NK-92 treated with Interleukin-12 subunit alpha and Interleukin-12 subunit beta, amount 100 ng/mL, for 24 hours (cell line): ENCODE measurements around the gene GDF3.
"Not testable (repeated sequence)": the region's sequence is repeated elsewhere in the genome, so short reads cannot be mapped to it uniquely, and the experiment has no call there.

ENCODE experiments used
- DNase-seq: peaks from one replicate; lab custom pipeline; 2025; lab: John Stamatoyannopoulos, UW

Gene GDF3

DNA sequence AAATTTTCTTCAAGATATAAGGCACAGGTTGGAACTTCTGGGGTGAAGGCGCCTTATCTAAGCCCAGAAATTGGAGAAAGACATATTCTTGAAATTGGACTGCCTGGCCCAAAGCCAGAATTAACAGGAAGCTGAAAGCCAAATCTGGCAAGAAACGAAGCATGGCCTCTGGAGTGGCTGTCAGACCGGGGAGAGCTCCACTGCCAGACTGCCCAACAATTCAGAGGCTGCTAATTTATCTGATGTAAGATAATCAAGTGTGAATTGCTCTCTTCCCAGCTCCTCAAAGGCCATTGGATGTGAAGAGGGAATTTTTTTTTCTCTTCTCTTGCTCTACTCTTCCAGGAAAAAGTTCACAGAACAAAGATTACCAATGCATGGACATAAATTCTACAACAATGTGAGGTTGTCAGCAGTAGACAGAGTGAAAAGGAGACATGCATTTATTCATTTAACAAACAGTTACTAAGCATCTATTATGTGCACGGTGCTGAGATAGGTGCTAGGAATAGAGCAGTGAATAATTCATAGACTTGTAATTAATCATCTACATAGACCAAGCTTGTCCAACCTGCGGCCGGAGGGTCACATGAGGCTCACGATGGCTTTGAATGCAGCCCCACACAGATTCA is at the start of gene GDF3:
GDF3 (minus strand) TSS at position 210 of the 632 bp plus-strand sequence; CDS start at position 163, 47 bp downstream.
- DNase-seq = no peak

DNA sequence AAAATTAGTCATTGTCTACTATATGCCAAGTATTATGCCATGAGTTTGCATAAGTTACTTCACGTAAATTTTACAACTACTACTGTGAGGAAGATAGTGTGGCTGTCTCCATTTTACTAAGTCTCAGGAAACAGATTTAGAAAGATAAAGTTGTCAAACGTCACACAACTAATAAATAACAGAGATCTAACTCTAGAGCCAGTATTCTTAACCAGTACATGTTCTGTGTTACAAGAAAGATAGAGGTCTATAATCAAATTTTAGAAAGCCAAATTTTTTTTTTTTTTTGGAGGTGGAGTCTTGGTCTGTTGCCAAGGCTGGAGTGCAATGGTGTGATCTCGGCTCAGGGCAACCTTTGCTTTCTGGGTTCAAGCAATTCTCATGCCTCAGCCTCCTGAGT is 37.4 kb upstream of the GDF3 start:
- no peak for DNase-seq

DNA sequence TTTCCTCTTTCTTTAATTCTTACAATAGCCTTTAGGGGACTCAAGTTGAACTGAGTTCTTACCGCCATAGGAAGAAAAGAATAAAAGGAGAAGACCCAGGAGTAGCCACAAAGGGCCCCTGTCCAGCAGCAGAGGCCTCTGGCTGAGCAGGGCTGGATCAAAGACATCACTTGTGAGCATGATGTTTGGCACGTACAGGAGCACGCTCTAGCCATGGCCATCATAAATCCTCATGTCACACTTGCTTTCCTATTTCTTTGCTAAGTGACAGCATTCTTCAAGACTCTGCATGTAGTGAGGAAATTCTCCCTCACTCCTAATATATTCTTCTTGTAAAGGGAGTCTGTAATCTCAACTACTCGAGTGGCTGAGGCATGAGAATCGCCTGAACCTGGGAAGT is 35.9 kb upstream of the GDF3 start:
- DNase-seq = no peak

DNA sequence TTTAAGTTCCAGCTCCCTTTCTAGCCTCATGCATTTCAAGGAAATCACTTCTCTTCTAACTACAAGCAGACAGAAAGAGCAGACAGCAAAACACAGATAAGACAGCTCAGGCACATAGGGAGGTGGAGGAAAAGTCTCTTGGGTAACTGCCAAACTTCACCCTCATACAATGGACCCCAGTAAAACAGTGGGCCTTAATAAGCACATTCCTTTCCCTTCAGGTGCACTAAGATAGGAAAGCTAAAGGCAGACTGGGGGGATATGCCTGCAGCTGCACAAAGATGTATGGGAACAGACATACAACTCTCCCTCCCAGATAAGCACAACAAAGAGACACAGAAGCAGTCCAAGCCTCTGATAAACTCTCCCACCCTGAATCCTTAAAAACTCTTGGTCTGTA is 35.4 kb upstream of the GDF3 start:
- DNase-seq = not testable (repeated sequence)

DNA sequence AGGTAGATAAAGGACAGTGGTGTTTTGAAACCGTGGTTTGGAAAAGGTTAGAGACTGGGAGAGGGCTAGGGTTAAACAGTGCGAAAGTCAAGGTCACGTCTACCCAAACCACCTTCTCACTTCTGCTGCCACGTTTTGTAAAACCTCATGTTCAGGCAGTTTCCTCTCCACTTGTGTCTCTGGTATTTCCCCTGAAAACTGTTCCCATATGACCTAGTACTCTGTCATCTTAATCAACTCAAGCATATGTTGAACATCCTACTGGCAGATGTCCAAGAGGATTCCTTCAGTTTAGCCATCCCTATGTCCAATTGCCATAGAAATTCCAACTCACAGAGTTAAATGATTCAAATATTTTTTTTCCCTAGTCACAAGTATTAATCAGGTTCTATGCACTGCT is 34.2 kb upstream of the GDF3 start:
- DNase-seq = no peak

DNA sequence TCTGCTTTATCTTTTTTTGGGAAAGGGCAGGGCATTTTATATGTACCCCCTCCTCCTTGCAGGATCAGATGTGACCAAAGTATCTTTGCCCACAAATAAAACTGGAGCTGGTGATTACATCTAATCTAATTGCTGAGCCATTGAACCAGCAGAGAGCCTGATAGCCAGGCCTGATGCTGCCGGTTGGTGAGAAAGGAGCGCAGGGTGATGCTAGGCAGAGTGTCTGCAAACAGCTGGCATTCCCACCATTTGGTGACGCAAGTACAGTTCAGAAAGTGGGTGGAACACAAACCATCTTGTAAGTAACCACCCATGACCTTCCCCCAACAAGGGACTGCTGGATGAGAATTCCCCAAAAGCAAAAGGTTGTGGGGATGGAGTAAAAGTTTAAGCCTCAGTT is 28.4 kb upstream of the GDF3 start:
- DNase-seq = no peak

DNA sequence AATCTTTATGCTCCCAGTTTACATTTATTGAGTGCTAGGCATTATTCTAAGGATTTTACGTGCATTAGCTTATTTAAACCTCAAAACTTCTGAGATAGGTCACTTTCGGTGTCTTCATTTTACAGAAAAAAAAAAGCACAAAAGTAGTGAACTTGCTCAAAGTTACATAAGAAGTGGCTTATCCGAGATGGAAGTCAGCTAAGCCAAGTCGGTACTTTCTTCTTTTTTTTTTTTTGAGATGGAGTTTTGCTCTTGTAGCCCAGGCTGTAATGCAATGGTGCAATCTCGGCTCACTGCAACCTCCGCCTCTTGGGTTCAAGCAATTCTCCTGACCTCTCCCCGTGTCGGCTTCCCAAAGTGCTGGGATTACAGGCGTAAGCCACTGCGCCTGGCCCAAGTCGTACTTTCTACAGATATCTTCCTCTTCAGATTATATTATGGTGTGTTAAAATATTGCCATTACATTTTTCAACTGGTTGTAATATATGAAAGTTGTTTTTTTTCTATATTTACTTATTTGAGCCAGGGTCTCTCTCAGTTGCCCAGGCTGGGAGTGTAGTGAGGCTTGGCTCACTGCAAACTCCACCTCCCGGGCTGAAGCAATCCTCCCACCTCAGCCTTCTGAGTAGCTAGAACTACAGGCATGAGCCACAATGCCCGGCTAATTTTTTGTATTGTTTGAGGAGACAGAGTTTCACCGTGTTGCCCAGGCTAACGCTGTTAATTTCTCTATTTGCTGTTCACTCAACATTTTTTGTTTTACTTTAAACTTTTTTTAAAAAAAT is 24.6 kb upstream of the GDF3 start:
- no peak for DNase-seq

DNA sequence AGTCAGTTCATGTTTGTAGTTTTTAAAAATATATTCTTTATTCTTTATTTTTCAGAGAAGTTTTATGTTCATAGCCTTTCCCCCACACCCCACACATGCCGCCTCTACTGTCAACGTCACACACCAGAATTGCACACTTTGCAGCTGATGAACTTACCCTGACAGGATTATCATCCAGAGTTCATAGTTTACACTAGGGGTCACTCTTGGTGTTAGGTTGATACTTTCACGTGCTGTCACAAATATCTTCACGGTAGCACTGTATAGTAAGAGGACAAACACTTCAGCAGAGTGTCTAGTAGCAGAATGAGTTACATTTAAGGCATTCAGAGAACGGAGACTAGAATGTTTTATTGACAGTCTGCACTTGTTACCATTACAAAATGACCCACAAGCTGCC is 20.8 kb upstream of the GDF3 start:
- DNase-seq = no peak

DNA sequence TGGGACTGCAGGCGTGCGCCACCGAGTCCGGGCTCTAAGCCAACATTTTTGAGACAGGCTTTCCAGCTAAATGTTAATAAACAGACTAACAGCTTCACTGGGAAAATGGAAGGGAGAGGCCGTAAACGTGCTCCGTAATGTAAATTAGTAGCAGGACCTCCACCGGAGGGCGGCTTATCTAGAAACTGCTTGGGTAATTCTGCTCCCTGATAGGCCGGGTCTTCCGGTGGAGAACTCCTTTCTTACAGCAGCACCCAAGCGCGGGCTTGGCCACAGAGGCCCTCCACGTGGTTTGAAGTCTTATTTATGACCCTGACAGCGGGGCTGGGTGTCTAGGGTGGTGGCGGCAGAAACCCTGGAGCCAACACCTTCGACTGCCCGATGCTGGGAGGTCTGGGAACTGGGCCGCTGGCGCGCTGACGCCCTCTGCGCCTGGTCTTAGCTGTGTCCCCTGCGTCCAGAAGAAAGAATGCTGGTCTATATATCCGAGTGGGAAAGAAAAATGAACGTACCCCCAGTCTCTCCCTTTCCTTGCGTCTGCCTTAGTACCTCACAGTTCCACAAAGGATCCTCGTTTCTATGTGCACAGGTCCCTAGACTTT is 17.4 kb upstream of the GDF3 start:
- DNase-seq = no peak

DNA sequence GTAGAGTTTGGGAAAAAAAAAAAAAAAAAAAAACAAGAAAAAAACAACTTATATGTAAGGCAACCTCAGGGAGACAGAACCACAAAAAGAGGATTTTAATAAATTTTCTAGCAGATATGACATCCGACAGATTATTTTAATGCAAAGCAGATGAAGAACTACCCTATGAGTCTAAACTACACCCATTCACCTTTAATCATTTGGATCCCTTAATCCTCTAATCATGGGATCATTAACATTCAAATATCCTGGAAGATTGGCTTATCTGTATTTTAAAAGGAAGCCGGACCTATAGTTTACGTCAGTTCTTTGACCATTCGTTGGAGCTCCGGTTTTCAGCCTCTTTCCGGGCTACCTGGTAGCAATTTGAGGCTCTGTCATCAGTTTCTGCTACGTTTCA is 15.6 kb upstream of the GDF3 start, which contains the start of gene DPPA3:
DPPA3 (plus strand) TSS at position 301 of the 400 bp plus-strand sequence. CDS start 138 bp downstream, outside the sequence.
- no peak for DNase-seq

DNA sequence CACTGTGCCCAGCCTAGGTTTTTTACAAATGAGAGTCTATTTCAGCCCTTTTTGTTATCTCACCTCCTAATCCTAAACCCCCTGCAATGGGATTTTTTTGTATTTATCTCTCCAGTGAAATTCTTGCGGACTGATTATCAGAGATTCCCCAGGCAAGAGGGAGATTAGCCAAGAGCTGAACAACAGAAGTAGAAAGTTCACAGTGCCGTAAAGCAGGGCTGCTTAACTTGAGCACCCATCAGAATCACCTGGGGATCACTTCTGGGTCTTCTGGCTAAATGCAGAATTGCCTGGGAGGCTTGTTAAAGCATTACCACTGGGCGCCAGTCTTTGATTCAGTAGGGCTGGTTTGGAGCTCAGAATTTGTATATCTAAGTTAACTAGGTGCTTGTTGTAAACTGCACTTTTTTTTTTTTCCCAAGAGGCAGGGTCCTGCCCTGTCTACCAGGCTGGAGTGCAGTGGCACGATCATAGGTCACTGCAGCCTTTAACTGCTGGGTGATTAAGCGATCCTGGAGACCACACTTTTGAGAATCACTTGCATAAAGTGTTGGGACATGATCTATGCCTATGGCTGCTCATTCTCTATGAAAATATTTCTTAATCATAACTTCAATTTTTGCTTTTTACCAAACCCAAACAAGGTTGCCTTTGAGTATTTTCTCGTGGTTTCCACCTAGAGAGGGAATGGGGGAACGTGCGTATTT is 14.5 kb upstream of the GDF3 start:
- no peak for DNase-seq

DNA sequence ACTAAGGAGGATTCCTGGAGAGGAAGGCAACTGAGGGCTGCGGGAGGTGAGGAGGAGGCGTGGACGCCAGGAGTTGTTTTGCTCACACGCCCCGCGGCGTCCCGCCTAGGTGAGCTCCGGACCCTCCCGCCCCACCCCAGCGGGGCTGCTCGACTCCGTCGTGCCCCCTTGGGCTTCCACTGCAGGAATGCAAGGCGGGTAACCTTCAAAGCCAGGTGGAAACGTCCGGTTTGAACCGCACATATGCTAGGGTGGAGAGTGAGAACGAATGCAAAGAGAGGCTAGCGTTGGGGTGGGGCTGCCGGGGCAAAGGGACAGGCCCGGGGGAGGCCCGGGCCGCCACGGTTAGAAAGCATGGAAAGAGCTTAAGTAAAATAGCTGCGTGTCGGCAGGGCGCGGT is 10.3 kb upstream of the GDF3 start:
- DNase-seq = no peak

DNA sequence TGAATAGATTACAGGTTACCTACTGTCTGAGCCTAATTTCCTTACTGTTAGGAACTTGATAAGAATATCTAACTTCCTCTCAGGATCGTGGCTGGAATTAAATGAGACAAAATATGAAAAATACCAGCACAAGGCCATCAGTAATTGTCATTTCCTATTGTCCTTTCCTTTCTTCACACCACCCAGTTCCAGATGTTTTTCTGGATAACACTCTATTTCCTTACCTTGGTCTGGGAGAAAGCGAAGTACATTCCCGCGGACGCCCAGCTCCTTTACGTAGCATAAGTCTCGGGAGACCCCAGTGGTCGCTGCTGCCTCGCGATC is 376 bp downstream of the GDF3 start:
- DNase-seq = no peak

DNA sequence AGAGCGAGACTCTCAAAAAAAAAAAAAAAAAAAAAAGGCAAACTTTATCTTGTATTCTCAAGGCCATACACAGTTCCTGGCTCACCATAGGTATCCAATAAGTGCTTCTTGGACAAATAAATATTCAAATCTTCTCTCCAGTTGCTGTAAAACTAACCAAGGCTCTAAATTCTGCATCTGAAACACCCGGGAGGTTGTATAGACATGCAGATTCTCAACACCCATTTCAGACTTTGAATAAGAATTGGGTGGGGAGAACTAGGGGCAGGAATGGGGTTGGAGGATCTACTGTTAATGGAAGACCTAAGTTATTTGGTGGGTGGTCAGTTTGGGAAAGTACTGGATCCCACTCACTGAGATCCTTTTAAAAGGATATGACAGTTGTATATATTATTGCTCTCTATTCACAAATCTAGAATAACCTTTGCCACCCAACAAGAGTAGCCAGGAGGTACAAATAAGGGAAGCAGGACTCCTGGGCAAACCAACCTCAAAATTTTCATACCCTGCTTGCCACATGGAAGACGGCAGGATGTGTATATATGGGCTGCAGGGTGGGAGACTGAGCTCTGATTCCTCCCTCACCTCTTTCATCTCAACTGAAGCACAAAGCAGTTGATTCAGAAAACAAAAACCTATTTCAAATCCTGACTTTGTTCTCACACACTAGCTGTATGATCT is 879 bp downstream of the GDF3 start:
- DNase-seq = no peak

DNA sequence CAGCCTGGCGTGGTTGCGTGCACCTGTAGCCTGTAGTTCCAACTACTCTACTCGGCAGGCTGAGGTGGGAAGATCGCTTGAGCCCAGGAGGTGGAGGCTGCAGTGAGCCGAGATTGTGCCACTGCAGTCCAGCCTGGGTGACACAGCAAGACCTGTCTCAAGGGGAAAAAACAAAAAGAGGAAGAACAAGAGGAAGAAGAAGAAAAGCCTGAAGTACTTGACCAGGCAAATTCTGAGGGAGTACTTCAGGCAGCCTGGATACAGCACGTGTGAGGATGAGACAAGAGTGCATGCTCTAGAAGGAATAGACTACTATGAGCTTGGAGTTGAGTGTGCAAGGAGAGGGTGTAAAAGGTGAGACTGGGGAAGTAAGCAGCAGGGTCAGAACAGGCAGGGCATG is 1.8 kb downstream of the GDF3 start:
- DNase-seq = no peak

DNA sequence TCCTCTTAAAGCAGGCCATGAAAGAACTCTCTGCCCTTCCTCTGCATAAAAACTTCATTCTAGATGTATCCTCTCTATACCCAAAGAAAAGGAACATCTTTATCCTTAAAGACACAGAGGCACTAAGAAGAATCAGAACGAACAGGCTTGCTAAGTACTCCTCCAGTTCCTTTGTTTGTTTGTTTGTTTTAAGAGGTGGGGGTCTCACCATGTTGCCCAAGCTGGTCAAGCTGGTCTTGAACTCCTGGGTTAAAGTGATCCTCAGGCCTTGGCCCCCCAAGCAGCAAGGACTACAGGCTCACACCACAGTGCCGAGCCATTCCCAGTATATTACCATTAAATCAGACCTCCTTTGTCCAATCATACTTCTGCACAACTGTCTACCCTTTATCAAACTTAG is 14.0 kb downstream of the GDF3 start:
- no peak for DNase-seq

DNA sequence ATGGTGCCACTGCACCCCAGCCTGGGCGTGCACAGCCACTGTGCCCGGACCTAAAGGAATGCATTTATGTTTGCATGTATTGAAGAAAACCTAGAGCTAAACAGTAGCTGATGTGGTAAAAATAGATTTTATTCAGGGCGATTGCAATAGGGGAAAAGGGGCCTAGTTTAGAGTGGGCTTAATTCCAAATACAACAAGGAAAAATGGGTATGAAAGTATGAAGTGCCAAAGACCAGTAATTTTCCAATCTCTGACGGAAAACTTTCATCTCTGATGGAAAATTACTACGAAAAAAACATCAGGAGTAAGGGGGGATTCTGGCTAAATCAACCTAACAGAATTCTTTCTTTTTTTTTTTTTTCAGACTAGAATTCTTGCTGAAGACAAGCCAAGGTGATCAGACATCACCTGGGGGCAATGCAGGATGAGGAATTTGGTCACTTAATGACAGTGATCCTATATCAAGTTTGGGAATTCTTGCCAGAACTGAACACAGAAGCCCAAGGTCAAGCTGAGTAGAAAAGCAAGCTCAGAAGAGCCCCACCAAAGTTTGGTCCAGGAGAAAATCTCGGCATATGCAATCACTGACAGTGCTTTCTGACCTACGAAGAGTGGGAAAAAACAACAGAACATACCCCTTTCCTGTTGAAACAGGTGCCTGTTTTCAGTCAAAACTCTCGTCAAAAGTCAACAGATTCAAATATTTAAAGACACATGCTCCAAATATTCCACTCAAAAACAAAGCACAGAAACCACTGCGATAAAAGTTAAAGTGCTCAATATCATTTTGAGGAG is 16.1 kb downstream of the GDF3 start:
- no peak for DNase-seq

DNA sequence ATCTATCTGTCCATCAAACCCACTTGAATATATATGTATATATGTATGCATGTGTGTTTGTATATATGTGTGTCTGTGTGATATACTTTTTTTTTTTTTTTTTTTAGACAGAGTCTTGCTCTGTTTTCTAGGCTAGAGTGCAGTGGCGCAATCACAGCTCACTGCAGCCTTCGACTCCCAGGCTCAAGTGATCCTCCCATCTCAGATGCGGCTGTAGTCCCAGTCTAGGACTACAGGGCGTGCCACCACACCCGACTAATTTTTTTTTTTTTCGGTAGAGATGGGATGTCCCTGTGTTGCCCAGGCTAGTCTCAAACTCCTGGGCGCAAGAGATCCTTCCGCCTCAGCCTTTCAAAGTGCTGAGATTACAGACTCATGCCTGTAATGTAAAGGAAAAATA is 16.8 kb downstream of the GDF3 start:
- DNase-seq = no peak

DNA sequence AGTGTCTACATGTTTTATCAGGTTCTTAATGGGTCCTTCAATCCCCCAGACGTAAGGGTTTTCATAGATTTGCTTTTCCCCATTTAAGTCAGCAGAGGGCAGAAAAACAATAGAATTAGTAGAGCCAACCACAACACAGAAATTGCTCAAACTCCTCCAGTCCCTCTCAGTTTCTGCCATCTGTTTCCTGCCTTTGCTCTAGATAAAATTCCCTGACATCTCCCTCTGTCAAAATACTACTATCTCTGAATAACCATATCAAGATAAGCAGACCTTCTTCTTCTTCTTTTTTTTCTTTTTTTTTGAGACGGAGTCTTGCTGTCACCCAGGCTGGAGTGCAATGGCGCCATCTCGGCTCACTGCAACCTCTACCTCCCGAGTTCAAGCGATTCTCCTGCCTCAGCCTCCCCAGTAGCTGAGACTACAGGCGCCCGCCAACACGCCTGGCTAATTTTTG is 18.1 kb downstream of the GDF3 start:
- DNase-seq = not testable (repeated sequence)

DNA sequence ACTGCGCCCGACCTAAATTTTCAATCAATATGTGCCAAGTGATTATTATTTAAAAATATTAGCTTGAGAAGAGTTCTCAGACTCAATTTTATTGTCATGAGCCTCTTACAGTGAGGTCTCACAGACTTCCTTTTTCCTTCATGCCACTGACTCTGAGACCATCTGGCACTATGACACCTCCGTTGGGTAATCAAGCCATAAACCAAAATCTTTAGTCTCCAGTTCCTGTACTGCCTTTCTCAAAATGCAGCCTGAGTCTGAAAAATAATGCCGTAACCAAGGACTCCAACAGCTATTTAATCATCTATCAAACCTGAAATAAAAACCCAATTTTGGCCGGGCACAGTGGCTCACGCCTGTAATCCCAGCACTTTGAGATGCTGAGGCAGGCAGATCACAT is 20.1 kb downstream of the GDF3 start:
- not testable (repeated sequence) for DNase-seq

DNA sequence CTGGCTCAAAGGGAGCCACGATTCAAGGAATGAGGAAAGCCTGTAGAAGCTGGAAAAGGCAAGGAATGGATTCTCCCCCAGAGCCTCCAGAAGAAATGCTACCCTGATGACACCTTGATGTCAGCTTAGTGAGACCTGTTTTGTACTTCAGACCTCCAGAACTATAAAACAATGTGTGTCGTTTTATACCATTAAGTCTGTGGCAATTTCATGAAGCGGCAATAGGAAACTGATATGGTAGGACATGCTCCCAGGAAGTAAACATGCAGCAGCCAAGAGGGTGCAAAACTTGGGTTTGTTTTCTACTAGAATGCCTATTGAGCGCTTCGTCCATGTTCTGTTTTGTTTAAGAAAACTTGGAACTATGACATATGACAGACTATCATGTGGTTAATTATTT is 27.4 kb downstream of the GDF3 start:
- DNase-seq = no peak
